Measurements from ENCODE around the gene CTAG1B. TPM values are rescaled to one million over a fixed set of nuclear protein-coding genes. Genes with fewer than 3 reads are reported as not detected.
"Not testable (repeated sequence)": the region's sequence is repeated elsewhere in the genome, so short reads cannot be mapped to it uniquely, and the experiment has no call there.

CTAG1B gene
- polyA plus RNA-seq, 3 donors, result not detected

DNA sequence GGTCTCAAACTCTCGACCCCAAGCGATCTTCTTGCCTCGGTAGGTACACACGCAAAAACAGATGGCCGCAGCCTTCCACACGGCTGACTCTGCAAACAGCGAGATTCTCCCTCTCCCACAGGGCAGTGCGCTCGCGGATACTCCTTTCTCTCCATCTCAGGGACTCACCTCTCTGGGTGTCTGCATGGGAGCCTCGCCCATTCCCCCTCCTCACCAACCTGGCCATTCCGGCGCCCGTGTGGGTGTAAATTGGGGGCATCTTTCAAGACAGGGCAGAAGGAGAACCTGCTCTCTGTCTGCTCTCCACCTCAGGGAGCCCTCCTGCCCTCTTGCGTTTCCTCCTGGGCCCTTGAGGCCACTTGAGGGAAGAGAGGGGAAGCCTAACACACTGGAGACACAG is 29.8 kb upstream of the CTAG1B start:
- H4K20me1 ChIP-seq (ENCODE audit: insufficient read depth, low read length), result no peaks in the 10 kb centered on the region
- H3K9me3 ChIP-seq (replicated peaks in 1 of 2; ENCODE audit: control insufficient read depth in 1 of 2, insufficient read depth in 1 of 2, low read length in 2 of 2), result no peaks in the 10 kb centered on the region
- H3K4me1 Mint-ChIP-seq, result peaks cover 6% of the 10 kb centered on the region
- WGBS (ENCODE audit: insufficient coverage), result 100% methylated on average over 6 of the region's 15 CpGs
- no peak overlapping the region for H3K27ac ChIP-seq (ENCODE audit: low read depth in 1 of 2, low read length in 2 of 2)
- DNase-seq, result no peak
- no peak overlapping the region for H3K4me3 Mint-ChIP-seq
- H3K27me3 Mint-ChIP-seq (ENCODE audit: low read depth in 3 of 3), result peaks cover 0 to 2% (median 2%) of the 10 kb centered on the region in 3 donors
- no peaks in the 10 kb centered on the region for H3K79me2 ChIP-seq (ENCODE audit: insufficient read depth, low read length)
- H3K27me3 ChIP-seq (ENCODE audit: control insufficient read depth in 2 of 2, insufficient read depth in 2 of 2, low read length in 2 of 2), result no peaks in the 10 kb centered on the region
- H3K36me3 ChIP-seq (replicated peaks in 1 of 2; ENCODE audit: control insufficient read depth in 1 of 2, insufficient read depth in 2 of 2, low read length in 2 of 2), result no peaks in the 10 kb centered on the region
- intact Hi-C loops (cut with micrococcal nuclease), result no loop called here
- no peaks in the 10 kb centered on the region for H3K36me3 Mint-ChIP-seq
- H3K4me3 ChIP-seq (replicated peaks in 1 of 3; ENCODE audit: low read depth in 2 of 3, low read length in 3 of 3), result no peak overlapping the region
- H3K9ac ChIP-seq (ENCODE audit: insufficient read depth, low read length, poor library complexity, severe bottlenecking), result no peak overlapping the region
- no peak overlapping the region for H3K4me2 ChIP-seq (replicated peaks; ENCODE audit: extremely low read depth, low read length, poor library complexity, severe bottlenecking)
- H3K4me1 ChIP-seq (ENCODE audit: control insufficient read depth in 1 of 2, insufficient read depth in 2 of 2, low read length in 2 of 2), result no peaks in the 10 kb centered on the region
- no peak overlapping the region for H3K27ac Mint-ChIP-seq
- TF ChIP-seq, protein P1, sequence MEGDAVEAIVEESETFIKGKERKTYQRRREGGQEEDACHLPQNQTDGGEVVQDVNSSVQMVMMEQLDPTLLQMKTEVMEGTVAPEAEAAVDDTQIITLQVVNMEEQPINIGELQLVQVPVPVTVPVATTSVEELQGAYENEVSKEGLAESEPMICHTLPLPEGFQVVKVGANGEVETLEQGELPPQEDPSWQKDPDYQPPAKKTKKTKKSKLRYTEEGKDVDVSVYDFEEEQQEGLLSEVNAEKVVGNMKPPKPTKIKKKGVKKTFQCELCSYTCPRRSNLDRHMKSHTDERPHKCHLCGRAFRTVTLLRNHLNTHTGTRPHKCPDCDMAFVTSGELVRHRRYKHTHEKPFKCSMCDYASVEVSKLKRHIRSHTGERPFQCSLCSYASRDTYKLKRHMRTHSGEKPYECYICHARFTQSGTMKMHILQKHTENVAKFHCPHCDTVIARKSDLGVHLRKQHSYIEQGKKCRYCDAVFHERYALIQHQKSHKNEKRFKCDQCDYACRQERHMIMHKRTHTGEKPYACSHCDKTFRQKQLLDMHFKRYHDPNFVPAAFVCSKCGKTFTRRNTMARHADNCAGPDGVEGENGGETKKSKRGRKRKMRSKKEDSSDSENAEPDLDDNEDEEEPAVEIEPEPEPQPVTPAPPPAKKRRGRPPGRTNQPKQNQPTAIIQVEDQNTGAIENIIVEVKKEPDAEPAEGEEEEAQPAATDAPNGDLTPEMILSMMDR (IDR thresholded peaks at IDR 0.05), result no peak
- H3K9me3 Mint-ChIP-seq, result peaks cover 0 to 7% (median 0%) of the 10 kb centered on the region in 7 donors
- H2AFZ ChIP-seq (ENCODE audit: insufficient read depth, low read depth, low read length, poor library complexity, severe bottlenecking), result no peak overlapping the region

DNA sequence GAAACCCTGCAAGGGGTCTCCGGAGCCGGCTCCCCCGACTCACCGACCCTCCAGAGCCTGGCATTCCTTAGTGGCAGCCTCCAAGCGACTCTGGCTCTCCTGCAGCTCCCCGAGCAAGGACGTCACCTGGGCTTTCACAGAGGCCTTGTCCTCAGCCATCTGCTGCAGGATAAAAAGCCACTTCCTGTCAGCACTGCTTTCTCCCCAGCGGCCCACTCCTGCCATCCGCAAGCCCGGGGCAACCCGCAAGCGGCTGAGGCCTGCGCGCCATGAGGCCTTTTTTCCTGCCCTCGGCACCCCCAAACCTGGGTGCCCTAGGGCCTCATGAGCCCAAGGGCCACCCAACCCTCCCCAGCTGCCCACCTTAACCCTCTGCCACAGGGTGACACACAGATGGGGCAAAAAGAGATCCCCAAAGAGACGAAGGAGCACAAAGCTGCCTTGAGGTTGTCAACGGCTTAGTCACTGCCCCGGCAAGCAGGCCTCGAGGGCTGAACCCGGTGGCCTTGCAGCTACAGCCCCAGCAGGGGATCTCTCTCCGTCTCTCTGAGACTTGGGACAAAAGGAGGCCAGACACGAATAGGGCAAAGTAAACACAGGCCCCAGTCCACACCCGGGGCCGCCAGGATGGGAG is 26.8 kb upstream of the CTAG1B start:
- H3K9me3 ChIP-seq (replicated peaks in 1 of 2; ENCODE audit: control insufficient read depth in 1 of 2, insufficient read depth in 1 of 2, low read length in 2 of 2); H3K4me3 ChIP-seq (replicated peaks in 1 of 3; ENCODE audit: low read depth in 2 of 3, low read length in 3 of 3); H3K27ac ChIP-seq (ENCODE audit: low read depth in 1 of 2, low read length in 2 of 2); H3K4me3 Mint-ChIP-seq; H4K20me1 ChIP-seq (ENCODE audit: insufficient read depth, low read length); H3K36me3 ChIP-seq (replicated peaks in 1 of 2; ENCODE audit: control insufficient read depth in 1 of 2, insufficient read depth in 2 of 2, low read length in 2 of 2); H3K27me3 ChIP-seq (ENCODE audit: control insufficient read depth in 2 of 2, insufficient read depth in 2 of 2, low read length in 2 of 2); H3K4me2 ChIP-seq (replicated peaks; ENCODE audit: extremely low read depth, low read length, poor library complexity, severe bottlenecking); intact Hi-C loops (cut with micrococcal nuclease); H3K9me3 Mint-ChIP-seq; H2AFZ ChIP-seq (ENCODE audit: insufficient read depth, low read depth, low read length, poor library complexity, severe bottlenecking); H3K79me2 ChIP-seq (ENCODE audit: insufficient read depth, low read length); H3K27ac Mint-ChIP-seq; H3K9ac ChIP-seq (ENCODE audit: insufficient read depth, low read length, poor library complexity, severe bottlenecking); DNase-seq; H3K27me3 Mint-ChIP-seq (ENCODE audit: low read depth in 3 of 3); H3K4me1 Mint-ChIP-seq; H3K36me3 Mint-ChIP-seq; H3K4me1 ChIP-seq (ENCODE audit: control insufficient read depth in 1 of 2, insufficient read depth in 2 of 2, low read length in 2 of 2): not testable (repeated sequence)
- no CpG with 5 or more reads among the region's 24 CpGs for WGBS (ENCODE audit: insufficient coverage)

GRCh38 chrX:154643708-154644107 is 24.6 kb upstream of the CTAG1B start:
- intact Hi-C loops (cut with micrococcal nuclease); H3K27ac Mint-ChIP-seq: not testable (repeated sequence)
- no CpG with 5 or more reads among the region's 31 CpGs for WGBS (ENCODE audit: insufficient coverage)

GRCh38 chrX:154641740-154642139 is 22.7 kb upstream of the CTAG1B start:
- H3K36me3 Mint-ChIP-seq; H3K4me3 Mint-ChIP-seq; H3K9me3 ChIP-seq (replicated peaks in 1 of 2; ENCODE audit: control insufficient read depth in 1 of 2, insufficient read depth in 1 of 2, low read length in 2 of 2); H3K4me2 ChIP-seq (replicated peaks; ENCODE audit: extremely low read depth, low read length, poor library complexity, severe bottlenecking); H3K4me1 Mint-ChIP-seq; H3K36me3 ChIP-seq (replicated peaks in 1 of 2; ENCODE audit: control insufficient read depth in 1 of 2, insufficient read depth in 2 of 2, low read length in 2 of 2); H3K9ac ChIP-seq (ENCODE audit: insufficient read depth, low read length, poor library complexity, severe bottlenecking); H3K27ac ChIP-seq (ENCODE audit: low read depth in 1 of 2, low read length in 2 of 2); intact Hi-C loops (cut with micrococcal nuclease); H4K20me1 ChIP-seq (ENCODE audit: insufficient read depth, low read length); H2AFZ ChIP-seq (ENCODE audit: insufficient read depth, low read depth, low read length, poor library complexity, severe bottlenecking); H3K27me3 Mint-ChIP-seq (ENCODE audit: low read depth in 3 of 3); H3K79me2 ChIP-seq (ENCODE audit: insufficient read depth, low read length); H3K27ac Mint-ChIP-seq; H3K4me1 ChIP-seq (ENCODE audit: control insufficient read depth in 1 of 2, insufficient read depth in 2 of 2, low read length in 2 of 2); H3K4me3 ChIP-seq (replicated peaks in 1 of 3; ENCODE audit: low read depth in 2 of 3, low read length in 3 of 3); H3K9me3 Mint-ChIP-seq; H3K27me3 ChIP-seq (ENCODE audit: control insufficient read depth in 2 of 2, insufficient read depth in 2 of 2, low read length in 2 of 2); DNase-seq: not testable (repeated sequence)
- no CpG with 5 or more reads among the region's 10 CpGs for WGBS (ENCODE audit: insufficient coverage)

More at GRCh38 chrX:154643708-154644107, 24.6 kb upstream of the CTAG1B start:
- H3K36me3 Mint-ChIP-seq; DNase-seq; H3K27ac ChIP-seq (ENCODE audit: low read depth in 1 of 2, low read length in 2 of 2); H3K27me3 ChIP-seq (ENCODE audit: control insufficient read depth in 2 of 2, insufficient read depth in 2 of 2, low read length in 2 of 2); H2AFZ ChIP-seq (ENCODE audit: insufficient read depth, low read depth, low read length, poor library complexity, severe bottlenecking); H3K9me3 ChIP-seq (replicated peaks in 1 of 2; ENCODE audit: control insufficient read depth in 1 of 2, insufficient read depth in 1 of 2, low read length in 2 of 2); H3K79me2 ChIP-seq (ENCODE audit: insufficient read depth, low read length); H3K9ac ChIP-seq (ENCODE audit: insufficient read depth, low read length, poor library complexity, severe bottlenecking); H3K4me3 ChIP-seq (replicated peaks in 1 of 3; ENCODE audit: low read depth in 2 of 3, low read length in 3 of 3); H3K36me3 ChIP-seq (replicated peaks in 1 of 2; ENCODE audit: control insufficient read depth in 1 of 2, insufficient read depth in 2 of 2, low read length in 2 of 2); H3K4me2 ChIP-seq (replicated peaks; ENCODE audit: extremely low read depth, low read length, poor library complexity, severe bottlenecking); H3K4me1 ChIP-seq (ENCODE audit: control insufficient read depth in 1 of 2, insufficient read depth in 2 of 2, low read length in 2 of 2); H3K4me1 Mint-ChIP-seq; H4K20me1 ChIP-seq (ENCODE audit: insufficient read depth, low read length); H3K9me3 Mint-ChIP-seq; H3K4me3 Mint-ChIP-seq; H3K27me3 Mint-ChIP-seq (ENCODE audit: low read depth in 3 of 3): not testable (repeated sequence)
